RWPE2 (cell line): Measurements from ENCODE around the gene IKZF3.
A peak's percentile ranks its signal among the peaks of the same experiment; 100 is the strongest.

ENCODE experiments used
- ATAC-seq: fragments of 200-7000 bp; cut with Tn5 transposase; 3 replicates; pipeline ENCODE4 v1.9.1; 2021; ENCODE audit warnings: low read depth
- DNase-seq: peaks from one replicate; pipeline ENCODE4 v3.0.0-alpha.2; 2020; ENCODE audit warnings: low spot score
- H3K27ac ChIP-seq: fragments of 450-650 bp; 2 replicates; pipeline ENCODE4 v1.5.1; 2017; ENCODE audit warnings: mild to moderate bottlenecking; ENCODE audit not compliant: poor library complexity, severe bottlenecking
- H3K27me3 ChIP-seq: fragments of 250-450 bp; sonication (Bioruptor Pico); 2 replicates; pipeline ENCODE4 v1.5.1; 2021; ENCODE audit warnings: mild to moderate bottlenecking, moderate library complexity; ENCODE audit not compliant: insufficient read depth, poor library complexity, severe bottlenecking
- H3K36me3 ChIP-seq: fragments of 250-450 bp; sonication (Bioruptor Pico); 2 replicates; pipeline ENCODE4 v1.5.1; 2020; ENCODE audit warnings: low read depth, mild to moderate bottlenecking, moderate library complexity
- H3K4me1 ChIP-seq: fragments of 250-450 bp; sonication (Bioruptor Pico); 2 replicates; pipeline ENCODE4 v1.5.1; 2021; ENCODE audit warnings: mild to moderate bottlenecking, moderate library complexity; ENCODE audit not compliant: insufficient read depth, poor library complexity, severe bottlenecking
- H3K4me3 ChIP-seq: fragments of 250-450 bp; sonication (Bioruptor Pico); 2 replicates; pipeline ENCODE4 v1.5.1; 2021; ENCODE audit warnings: mild to moderate bottlenecking, moderate library complexity; ENCODE audit not compliant: severe bottlenecking
- H3K9me3 ChIP-seq: fragments of 250-450 bp; sonication (Bioruptor Pico); 2 replicates; pipeline ENCODE4 v1.5.1; 2021; ENCODE audit warnings: mild to moderate bottlenecking, moderate library complexity; ENCODE audit not compliant: severe bottlenecking
- CTCF ChIP-seq: fragments of 450-650 bp; IDR thresholded peaks from one replicate; pipeline ENCODE4 v1.5.1; 2017; ENCODE audit warnings: mild to moderate bottlenecking, moderate library complexity; ENCODE audit not compliant: poor library complexity, severe bottlenecking

Gene IKZF3

GRCh38 chr17:39744836-39745215, 119.3 kb downstream of the IKZF3 start:
- Histone ChIP-seq H3K9me3 (no peaks in the 10 kb centered on the region), H3K27me3 (no peaks in the 10 kb centered on the region), H3K4me1 (peaks cover 20% of the 10 kb centered on the region), H3K27ac (no peak overlapping the region), H3K4me3 (no peak overlapping the region), H3K36me3 (peaks cover 31% of the 10 kb centered on the region)
- peak; percentile 32 for DNase-seq
- ATAC-seq: no peak
- TF ChIP-seq CTCF: no peak

GRCh38 chr17:39744075-39744835, 119.9 kb downstream of the IKZF3 start:
- no peaks in the 10 kb centered on the region for H3K9me3 ChIP-seq
- peaks cover 31% of the 10 kb centered on the region for H3K36me3 ChIP-seq
- H3K27me3 ChIP-seq: no peaks in the 10 kb centered on the region
- DNase-seq: peak; percentile 49
- H3K27ac ChIP-seq: no peak overlapping the region
- peaks cover 14% of the 10 kb centered on the region for H3K4me1 ChIP-seq
- no peak overlapping the region for H3K4me3 ChIP-seq
- TF ChIP-seq CTCF: no peak
- no peak for ATAC-seq

- Histone ChIP-seq H3K27ac (no peak overlapping the region), H3K4me1 (peaks cover 10% of the 10 kb centered on the region), H3K9me3 (no peaks in the 10 kb centered on the region), H3K4me3 (no peak overlapping the region), H3K27me3 (no peaks in the 10 kb centered on the region), H3K36me3 (peaks cover 31% of the 10 kb centered on the region)
- TF ChIP-seq CTCF: no peak
- DNase-seq (peak; percentile 45), ATAC-seq (no peak)
Observed at GRCh38 chr17:39742856-39743436, 121.2 kb downstream of the IKZF3 start.

GRCh38 chr17:39742126-39742855, 121.8 kb downstream of the IKZF3 start:
- TF ChIP-seq CTCF: no peak
- Histone ChIP-seq H3K9me3 (no peaks in the 10 kb centered on the region), H3K4me3 (no peak overlapping the region), H3K27ac (no peak overlapping the region), H3K27me3 (no peaks in the 10 kb centered on the region), H3K4me1 (peaks cover 10% of the 10 kb centered on the region), H3K36me3 (peaks cover 31% of the 10 kb centered on the region)
- DNase-seq (peak; percentile 29), ATAC-seq (no peak)
